GM12878 (cell line): ENCODE data around the gene BIVM. TPM values are rescaled to one million over a fixed set of nuclear protein-coding genes. Genes with fewer than 3 reads are reported as not detected.

Experiments
- ATAC-seq: fragments of 200-7000 bp; cut with Tn5 transposase; 3 replicates; pipeline ENCODE4 v1.9.1; 2020; ENCODE audit warnings: mild to moderate bottlenecking, moderate library complexity
- BruUV-seq: library from RNA; stranded (reverse); fragments of 400-500 nt; replicated peaks from 2 replicates; lab custom pipeline; 2021; lab: Mats Ljungman, UMichigan
- CTCF ChIA-PET: fragments of 300-600 bp; sonication (Branson Sonifier 250); formaldehyde crosslinking; extraction: SDS; loops from one replicate; lab custom pipeline; 2021; ENCODE audit warnings: inconsistent platforms; lab: Yijun Ruan, JAX
- POLR2A ChIA-PET: fragments of 350-600 bp; formaldehyde crosslinking; extraction: SDS; loops from one replicate; lab custom pipeline; 2021; ENCODE audit warnings: inconsistent platforms; lab: Charles Lee
- RAD21 ChIA-PET: fragments of 300-600 bp; sonication (Branson Sonifier 250); formaldehyde crosslinking; loops from one replicate; lab custom pipeline; 2023; ENCODE audit warnings: antibody characterized with exemption; ENCODE audit not compliant: unreplicated experiment; lab: Charles Lee
- SMC1A ChIA-PET: fragments of 300-600 bp; sonication (Branson Sonifier 250); formaldehyde crosslinking; loops from one replicate; lab custom pipeline; 2023; ENCODE audit not compliant: unreplicated experiment, uncharacterized antibody; lab: Charles Lee
- DNase-seq: peaks from one replicate; pipeline ENCODE4 v3.0.0-alpha.2; 2011; ENCODE audit warnings: low read depth, low spot score
- FAIRE-seq: peaks from 3 replicates; lab custom pipeline; 2011; peaks lifted over from hg19 to GRCh38; lab: Jason Lieb, UNC
- H2AFZ ChIP-seq: 2 replicates; pipeline ENCODE4 v1.6.0; 2011; ENCODE audit warnings: low read depth, low read length, control low read depth; ENCODE audit not compliant: control insufficient read depth
- H3K27ac ChIP-seq: 2 replicates; pipeline ENCODE4 v1.5.1; 2011; ENCODE audit warnings: control low read depth; ENCODE audit not compliant: control insufficient read depth, insufficient read depth
- H3K27me3 ChIP-seq, 2 experiments: replicated peaks in 1 of 2; 2 replicates each; pipeline versions ENCODE4 v1.6.0 to v1.6.1; 2011; ENCODE audit warnings: low read length in 1 of 2; ENCODE audit not compliant: control insufficient read depth in 2 of 2, insufficient read depth in 2 of 2
- H3K36me3 ChIP-seq, 2 experiments: 2 replicates each; pipeline ENCODE4 v1.5.1; 2011; ENCODE audit warnings: low read length in 1 of 2; ENCODE audit not compliant: control insufficient read depth in 2 of 2, insufficient read depth in 2 of 2
- H3K4me1 ChIP-seq: 2 replicates; pipeline ENCODE4 v1.6.1; 2011; ENCODE audit warnings: mild to moderate bottlenecking, low read length, moderate library complexity, mixed read lengths; ENCODE audit not compliant: control insufficient read depth, insufficient read depth
- H3K4me2 ChIP-seq: 2 replicates; pipeline ENCODE4 v1.6.0; 2011; ENCODE audit warnings: control low read depth; ENCODE audit not compliant: control insufficient read depth, insufficient read depth
- H3K4me3 ChIP-seq: fragments of 200-600 bp; sonication (generic); 2 replicates; pipeline ENCODE4 v1.5.1; 2016
- H3K79me2 ChIP-seq: 2 replicates; pipeline ENCODE4 v1.6.0; 2011; ENCODE audit warnings: low read length; ENCODE audit not compliant: control insufficient read depth, insufficient read depth
- H3K9ac ChIP-seq: 2 replicates; pipeline ENCODE4 v1.8.0; 2011; ENCODE audit warnings: low read length, control low read depth, mixed read lengths; ENCODE audit not compliant: control insufficient read depth, insufficient read depth
- H3K9me3 ChIP-seq: replicated peaks from 3 replicates; pipeline ENCODE4 v1.5.1; 2011; ENCODE audit warnings: mild to moderate bottlenecking, low read length; ENCODE audit not compliant: control insufficient read depth, insufficient read depth
- H4K20me1 ChIP-seq: 2 replicates; pipeline ENCODE4 v1.6.0; 2011; ENCODE audit not compliant: control insufficient read depth, insufficient read depth
- BRCA1 ChIP-seq: IDR thresholded peaks from 2 replicates; pipeline ENCODE4 v1.6.1; 2011; ENCODE audit warnings: low read depth, low read length, improper control_type of control experiment
- KDM1A ChIP-seq: fragments of 200-600 bp; sonication (generic); IDR thresholded peaks from 2 replicates; pipeline ENCODE4 v1.6.1; 2016; ENCODE audit warnings: borderline replicate concordance
- NR2C1 ChIP-seq: fragments of 450-650 bp; IDR thresholded peaks from 2 replicates; pipeline ENCODE4 v1.6.1; 2017; ENCODE audit warnings: antibody characterized with exemption, mild to moderate bottlenecking, moderate library complexity
- PML ChIP-seq: IDR thresholded peaks from 2 replicates; pipeline ENCODE4 v1.6.1; 2012; ENCODE audit warnings: low read length, inconsistent platforms
- SMARCA5 ChIP-seq: fragments of 450-650 bp; IDR thresholded peaks from 2 replicates; pipeline ENCODE4 v1.6.1; 2017; ENCODE audit warnings: mild to moderate bottlenecking
- SPI1 ChIP-seq: IDR thresholded peaks from 2 replicates; pipeline ENCODE4 v1.6.1; 2011; ENCODE audit warnings: low read depth, mild to moderate bottlenecking, low read length, moderate library complexity, borderline replicate concordance; ENCODE audit not compliant: insufficient read depth
- SREBF2 ChIP-seq: IDR thresholded peaks from 2 replicates; pipeline ENCODE4 v1.6.1; 2012; ENCODE audit warnings: mild to moderate bottlenecking, low read length
- TARDBP ChIP-seq: IDR thresholded peaks from 2 replicates; pipeline ENCODE4 v1.6.1; 2016; ENCODE audit warnings: borderline replicate concordance
- ZNF384 ChIP-seq: IDR thresholded peaks from 2 replicates; pipeline ENCODE4 v1.6.1; 2012; ENCODE audit warnings: low read depth, mild to moderate bottlenecking, low read length, improper control_type of control experiment, borderline replicate concordance
- WGBS: methylation state at CpG from one replicate; pipeline ENCODE4 v1.1.6; 2016; ENCODE audit warnings: low lambda C conversion rate; ENCODE audit not compliant: insufficient replicate concordance, insufficient coverage; ENCODE audit errors: missing lambda C conversion rate; 5-methylcytosine and 5-hydroxymethylcytosine counted together
- in situ Hi-C: fragments of 300-500 bp; cut with MboI; formaldehyde crosslinking; loops from 9 replicates; pipeline ENCODE4 v1.14.3; 2018; ENCODE audit warnings: mixed read lengths
- intact Hi-C: fragments of 100-400 bp; cut with micrococcal nuclease; formaldehyde crosslinking; loops from one replicate; pipeline ENCODE4 v1.14.2; 2022; ENCODE audit not compliant: unreplicated experiment
- polyA plus RNA-seq, 11 experiments: library from polyadenylated mRNA; depleted of rRNA in 4 of 11; unstranded in 6 of 11; stranded (reverse) in 5 of 11; fragments of >200 nt; fragmentation: Nextera tagmentation in 4 of 11; fragmentation: Illumina TruSeq in 1 of 11; extraction: Ambion mirVana in 4 of 11; extraction: Trizol in 1 of 11; gene quantifications; 1 replicate in 1 of 11; 2 replicates in 10 of 11; pipeline versions ENCODE4 v1.2.1 to v1.2.3, GENCODE V29; 2011 to 2016; ENCODE audit warnings: inconsistent platforms in 2 of 11, missing spikeins in 2 of 11, low read depth in 1 of 11
- total RNA-seq, 4 experiments: library from RNA; depleted of rRNA in 3 of 4; stranded (reverse); fragments of >200 nt in 3 of 4; fragmentation: Illumina TruSeq in 1 of 4; extraction: Trizol in 1 of 4; gene quantifications; 2 replicates each; pipeline versions ENCODE4 v1.2.1 to v1.2.3, GENCODE V29; 2013 to 2021
- TF ChIP-seq, protein P1 (sequence below): IDR thresholded peaks from 2 replicates; pipeline ENCODE4 v1.6.1; 2012; ENCODE audit warnings: mild to moderate bottlenecking, low read depth, low read length
- TF ChIP-seq, protein P2 (sequence below): IDR thresholded peaks from 2 replicates; pipeline ENCODE4 v1.6.1; 2012; ENCODE audit warnings: low read depth, low read length, improper control_type of control experiment
- TF ChIP-seq, protein P3 (sequence below): fragments of 450-650 bp; formaldehyde crosslinking; IDR thresholded peaks from 2 replicates; pipeline ENCODE4 v1.5.0; 2022; ENCODE audit warnings: mild to moderate bottlenecking, missing genetic modification characterization
- TF ChIP-seq, protein P4 (sequence below): fragments of 450-650 bp; IDR thresholded peaks from 2 replicates; pipeline ENCODE4 v1.6.1; 2017; ENCODE audit warnings: antibody characterized with exemption, mild to moderate bottlenecking, moderate library complexity

The BIVM gene
- total and polyA plus RNA-seq, 10 of the 15 experiments (the other 5 are each of a cell fraction or from before 2014, with no cell fraction given), result 3.4 to 20.1 (median 14.1) TPM

DNA sequence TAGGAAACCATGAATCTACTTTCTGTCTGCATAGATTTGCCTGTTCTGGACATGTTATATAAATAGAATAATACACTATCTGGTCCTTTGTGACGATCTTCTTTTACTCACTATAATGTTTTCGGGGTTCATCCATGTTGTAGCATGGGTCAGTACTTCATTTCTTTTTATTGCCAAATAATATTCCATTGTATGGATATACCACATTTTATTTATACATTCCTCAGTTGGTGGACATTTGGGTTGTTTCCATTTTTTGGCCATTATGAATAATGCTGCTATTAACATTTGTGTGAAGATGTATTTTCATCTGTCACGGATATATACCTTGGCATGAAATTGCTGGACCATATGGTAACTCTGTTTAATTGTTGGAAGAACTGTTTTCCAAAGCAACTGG, 6.8 kb downstream of the BIVM start:
- FAIRE-seq, result no peak
- CTCF ChIA-PET, result no interaction called here
- no peak for TF ChIP-seq ZNF384
- no peak for TF ChIP-seq KDM1A
- TF ChIP-seq, protein P1, sequence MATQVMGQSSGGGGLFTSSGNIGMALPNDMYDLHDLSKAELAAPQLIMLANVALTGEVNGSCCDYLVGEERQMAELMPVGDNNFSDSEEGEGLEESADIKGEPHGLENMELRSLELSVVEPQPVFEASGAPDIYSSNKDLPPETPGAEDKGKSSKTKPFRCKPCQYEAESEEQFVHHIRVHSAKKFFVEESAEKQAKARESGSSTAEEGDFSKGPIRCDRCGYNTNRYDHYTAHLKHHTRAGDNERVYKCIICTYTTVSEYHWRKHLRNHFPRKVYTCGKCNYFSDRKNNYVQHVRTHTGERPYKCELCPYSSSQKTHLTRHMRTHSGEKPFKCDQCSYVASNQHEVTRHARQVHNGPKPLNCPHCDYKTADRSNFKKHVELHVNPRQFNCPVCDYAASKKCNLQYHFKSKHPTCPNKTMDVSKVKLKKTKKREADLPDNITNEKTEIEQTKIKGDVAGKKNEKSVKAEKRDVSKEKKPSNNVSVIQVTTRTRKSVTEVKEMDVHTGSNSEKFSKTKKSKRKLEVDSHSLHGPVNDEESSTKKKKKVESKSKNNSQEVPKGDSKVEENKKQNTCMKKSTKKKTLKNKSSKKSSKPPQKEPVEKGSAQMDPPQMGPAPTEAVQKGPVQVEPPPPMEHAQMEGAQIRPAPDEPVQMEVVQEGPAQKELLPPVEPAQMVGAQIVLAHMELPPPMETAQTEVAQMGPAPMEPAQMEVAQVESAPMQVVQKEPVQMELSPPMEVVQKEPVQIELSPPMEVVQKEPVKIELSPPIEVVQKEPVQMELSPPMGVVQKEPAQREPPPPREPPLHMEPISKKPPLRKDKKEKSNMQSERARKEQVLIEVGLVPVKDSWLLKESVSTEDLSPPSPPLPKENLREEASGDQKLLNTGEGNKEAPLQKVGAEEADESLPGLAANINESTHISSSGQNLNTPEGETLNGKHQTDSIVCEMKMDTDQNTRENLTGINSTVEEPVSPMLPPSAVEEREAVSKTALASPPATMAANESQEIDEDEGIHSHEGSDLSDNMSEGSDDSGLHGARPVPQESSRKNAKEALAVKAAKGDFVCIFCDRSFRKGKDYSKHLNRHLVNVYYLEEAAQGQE, result no peak
- TF ChIP-seq NR2C1, result no peak
- TF ChIP-seq, protein P2, sequence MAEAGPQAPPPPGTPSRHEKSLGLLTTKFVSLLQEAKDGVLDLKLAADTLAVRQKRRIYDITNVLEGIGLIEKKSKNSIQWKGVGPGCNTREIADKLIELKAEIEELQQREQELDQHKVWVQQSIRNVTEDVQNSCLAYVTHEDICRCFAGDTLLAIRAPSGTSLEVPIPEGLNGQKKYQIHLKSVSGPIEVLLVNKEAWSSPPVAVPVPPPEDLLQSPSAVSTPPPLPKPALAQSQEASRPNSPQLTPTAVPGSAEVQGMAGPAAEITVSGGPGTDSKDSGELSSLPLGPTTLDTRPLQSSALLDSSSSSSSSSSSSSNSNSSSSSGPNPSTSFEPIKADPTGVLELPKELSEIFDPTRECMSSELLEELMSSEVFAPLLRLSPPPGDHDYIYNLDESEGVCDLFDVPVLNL, result no peak
- no peak for TF ChIP-seq SMARCA5
- TF ChIP-seq BRCA1, result no peak
- TF ChIP-seq, protein P3, sequence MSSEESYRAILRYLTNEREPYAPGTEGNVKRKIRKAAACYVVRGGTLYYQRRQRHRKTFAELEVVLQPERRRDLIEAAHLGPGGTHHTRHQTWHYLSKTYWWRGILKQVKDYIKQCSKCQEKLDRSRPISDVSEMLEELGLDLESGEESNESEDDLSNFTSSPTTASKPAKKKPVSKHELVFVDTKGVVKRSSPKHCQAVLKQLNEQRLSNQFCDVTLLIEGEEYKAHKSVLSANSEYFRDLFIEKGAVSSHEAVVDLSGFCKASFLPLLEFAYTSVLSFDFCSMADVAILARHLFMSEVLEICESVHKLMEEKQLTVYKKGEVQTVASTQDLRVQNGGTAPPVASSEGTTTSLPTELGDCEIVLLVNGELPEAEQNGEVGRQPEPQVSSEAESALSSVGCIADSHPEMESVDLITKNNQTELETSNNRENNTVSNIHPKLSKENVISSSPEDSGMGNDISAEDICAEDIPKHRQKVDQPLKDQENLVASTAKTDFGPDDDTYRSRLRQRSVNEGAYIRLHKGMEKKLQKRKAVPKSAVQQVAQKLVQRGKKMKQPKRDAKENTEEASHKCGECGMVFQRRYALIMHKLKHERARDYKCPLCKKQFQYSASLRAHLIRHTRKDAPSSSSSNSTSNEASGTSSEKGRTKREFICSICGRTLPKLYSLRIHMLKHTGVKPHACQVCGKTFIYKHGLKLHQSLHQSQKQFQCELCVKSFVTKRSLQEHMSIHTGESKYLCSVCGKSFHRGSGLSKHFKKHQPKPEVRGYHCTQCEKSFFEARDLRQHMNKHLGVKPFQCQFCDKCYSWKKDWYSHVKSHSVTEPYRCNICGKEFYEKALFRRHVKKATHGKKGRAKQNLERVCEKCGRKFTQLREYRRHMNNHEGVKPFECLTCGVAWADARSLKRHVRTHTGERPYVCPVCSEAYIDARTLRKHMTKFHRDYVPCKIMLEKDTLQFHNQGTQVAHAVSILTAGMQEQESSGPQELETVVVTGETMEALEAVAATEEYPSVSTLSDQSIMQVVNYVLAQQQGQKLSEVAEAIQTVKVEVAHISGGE, result no peak
- TF ChIP-seq TARDBP, result no peak
- TF ChIP-seq SPI1, result no peak
- no peak for TF ChIP-seq PML
- no peak for TF ChIP-seq SREBF2
- TF ChIP-seq, protein P4, sequence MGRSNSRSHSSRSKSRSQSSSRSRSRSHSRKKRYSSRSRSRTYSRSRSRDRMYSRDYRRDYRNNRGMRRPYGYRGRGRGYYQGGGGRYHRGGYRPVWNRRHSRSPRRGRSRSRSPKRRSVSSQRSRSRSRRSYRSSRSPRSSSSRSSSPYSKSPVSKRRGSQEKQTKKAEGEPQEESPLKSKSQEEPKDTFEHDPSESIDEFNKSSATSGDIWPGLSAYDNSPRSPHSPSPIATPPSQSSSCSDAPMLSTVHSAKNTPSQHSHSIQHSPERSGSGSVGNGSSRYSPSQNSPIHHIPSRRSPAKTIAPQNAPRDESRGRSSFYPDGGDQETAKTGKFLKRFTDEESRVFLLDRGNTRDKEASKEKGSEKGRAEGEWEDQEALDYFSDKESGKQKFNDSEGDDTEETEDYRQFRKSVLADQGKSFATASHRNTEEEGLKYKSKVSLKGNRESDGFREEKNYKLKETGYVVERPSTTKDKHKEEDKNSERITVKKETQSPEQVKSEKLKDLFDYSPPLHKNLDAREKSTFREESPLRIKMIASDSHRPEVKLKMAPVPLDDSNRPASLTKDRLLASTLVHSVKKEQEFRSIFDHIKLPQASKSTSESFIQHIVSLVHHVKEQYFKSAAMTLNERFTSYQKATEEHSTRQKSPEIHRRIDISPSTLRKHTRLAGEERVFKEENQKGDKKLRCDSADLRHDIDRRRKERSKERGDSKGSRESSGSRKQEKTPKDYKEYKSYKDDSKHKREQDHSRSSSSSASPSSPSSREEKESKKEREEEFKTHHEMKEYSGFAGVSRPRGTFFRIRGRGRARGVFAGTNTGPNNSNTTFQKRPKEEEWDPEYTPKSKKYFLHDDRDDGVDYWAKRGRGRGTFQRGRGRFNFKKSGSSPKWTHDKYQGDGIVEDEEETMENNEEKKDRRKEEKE, result no peak

More for the DNA sequence above, 6.8 kb downstream of the BIVM start:
- H3K79me2 ChIP-seq, result peaks cover 8% of the 10 kb centered on the region
- RAD21 ChIA-PET, result no interaction called here
- H3K9me3 ChIP-seq, result peaks cover 2% of the 10 kb centered on the region; the same call in 2 of the 3 replicates
- POLR2A ChIA-PET, result no interaction called here
- H3K4me1 ChIP-seq, result peaks cover 2% of the 10 kb centered on the region; the same call in 1 of the 2 replicates
- intact Hi-C loops (no loop called here), in situ Hi-C loops (no loop called here)
- no peaks in the 10 kb centered on the region for H3K27me3 ChIP-seq
- no peak for ATAC-seq
- no peak overlapping the region for H3K27ac ChIP-seq
- no peak for DNase-seq
- no peak overlapping the region for H3K4me3 ChIP-seq
- SMC1A ChIA-PET, result no interaction called here
- H3K4me2 ChIP-seq, result no peak overlapping the region
- no TSS peak for BruUV-seq
- WGBS, result 96% methylated on average over 3 of the region's 3 CpGs
- peaks cover 0 to 2% of the 10 kb centered on the region in 2 experiments; a peak in 1 of 4 replicates for H3K36me3 ChIP-seq
- H2AFZ ChIP-seq, result no peak overlapping the region
- no peaks in the 10 kb centered on the region for H4K20me1 ChIP-seq
- no peak overlapping the region for H3K9ac ChIP-seq
